Astrocyte of the spinal cord (primary cell): Measurements from ENCODE around the gene SLC35F6.
"Not testable (repeated sequence)": the region's sequence is repeated elsewhere in the genome, so short reads cannot be mapped to it uniquely, and the experiment has no call there.

Source experiments
- DNase-seq: peaks from one replicate; pipeline ENCODE4 v3.0.0; 2011; ENCODE audit warnings: low read depth, low spot score
- H3K4me3 ChIP-seq: 2 replicates; pipeline ENCODE4 v1.5.1; 2011; ENCODE audit warnings: low read depth, mild to moderate bottlenecking, low read length, moderate library complexity
- in situ Hi-C: cut with HindIII; loops from 2 replicates; pipeline ENCODE4 v1.10.0; 2017; ENCODE audit warnings: low sequenced_read_pairs
- TF ChIP-seq, protein P1 (sequence below): IDR thresholded peaks from 2 replicates; pipeline ENCODE4 v1.5.1; 2012; ENCODE audit warnings: low read depth, mild to moderate bottlenecking, low read length, inconsistent platforms

Gene SLC35F6

GRCh38 chr2:26809876-26810577 is 45.9 kb downstream of the SLC35F6 start:
- TF ChIP-seq, protein P1, sequence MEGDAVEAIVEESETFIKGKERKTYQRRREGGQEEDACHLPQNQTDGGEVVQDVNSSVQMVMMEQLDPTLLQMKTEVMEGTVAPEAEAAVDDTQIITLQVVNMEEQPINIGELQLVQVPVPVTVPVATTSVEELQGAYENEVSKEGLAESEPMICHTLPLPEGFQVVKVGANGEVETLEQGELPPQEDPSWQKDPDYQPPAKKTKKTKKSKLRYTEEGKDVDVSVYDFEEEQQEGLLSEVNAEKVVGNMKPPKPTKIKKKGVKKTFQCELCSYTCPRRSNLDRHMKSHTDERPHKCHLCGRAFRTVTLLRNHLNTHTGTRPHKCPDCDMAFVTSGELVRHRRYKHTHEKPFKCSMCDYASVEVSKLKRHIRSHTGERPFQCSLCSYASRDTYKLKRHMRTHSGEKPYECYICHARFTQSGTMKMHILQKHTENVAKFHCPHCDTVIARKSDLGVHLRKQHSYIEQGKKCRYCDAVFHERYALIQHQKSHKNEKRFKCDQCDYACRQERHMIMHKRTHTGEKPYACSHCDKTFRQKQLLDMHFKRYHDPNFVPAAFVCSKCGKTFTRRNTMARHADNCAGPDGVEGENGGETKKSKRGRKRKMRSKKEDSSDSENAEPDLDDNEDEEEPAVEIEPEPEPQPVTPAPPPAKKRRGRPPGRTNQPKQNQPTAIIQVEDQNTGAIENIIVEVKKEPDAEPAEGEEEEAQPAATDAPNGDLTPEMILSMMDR: no peak
- in situ Hi-C loops: no loop called here
- DNase-seq: no peak
- no peak overlapping the region for H3K4me3 ChIP-seq

- in situ Hi-C loops: no loop called here
- no peak overlapping the region for H3K4me3 ChIP-seq
- TF ChIP-seq, protein P1: no peak
- no peak for DNase-seq
Measured at GRCh38 chr2:26811261-26811660, 47.2 kb downstream of the SLC35F6 start.

DNA sequence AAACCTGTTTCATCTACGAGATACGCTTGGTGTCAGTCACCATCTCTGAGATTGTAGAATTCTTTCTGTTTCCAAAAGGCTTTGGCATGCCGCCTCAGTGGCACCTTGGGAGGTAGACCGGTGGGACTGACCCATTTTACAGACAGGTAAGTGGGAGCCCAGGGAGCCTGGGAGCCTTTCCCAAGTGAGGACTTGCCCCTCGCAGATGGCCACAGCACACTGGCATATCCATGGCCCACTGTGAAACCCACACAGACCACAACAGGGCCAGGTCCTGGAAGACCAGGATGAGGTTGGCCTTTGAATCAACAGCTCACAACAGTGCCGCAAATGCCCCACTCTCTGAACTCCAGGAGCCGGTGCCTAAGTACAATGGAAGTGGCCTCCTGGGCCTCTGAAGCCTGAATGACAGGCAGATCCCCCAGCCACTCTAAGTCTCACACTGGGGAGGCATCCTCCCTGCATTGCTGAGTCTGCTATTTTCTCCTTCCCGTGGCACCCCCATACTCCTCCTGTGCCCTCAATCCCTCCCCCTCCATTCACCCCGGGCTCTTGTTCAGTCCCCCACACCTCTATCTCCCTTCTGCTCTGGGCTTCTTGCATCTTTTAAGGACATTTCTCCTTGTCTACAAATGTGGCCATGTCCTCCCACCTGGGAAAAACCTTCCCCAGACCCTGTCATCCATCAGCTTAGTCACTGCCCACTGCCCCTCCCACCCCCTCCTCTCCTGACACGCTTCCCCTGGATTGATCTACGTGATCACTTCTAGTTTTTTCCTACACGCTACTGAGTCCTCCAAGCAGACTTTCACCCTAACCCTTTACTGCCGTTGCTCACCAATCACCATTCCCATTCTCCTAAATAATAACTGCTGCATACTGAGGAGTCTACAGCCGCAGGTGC is 48.0 kb downstream of the SLC35F6 start:
- in situ Hi-C loops: no loop called here
- TF ChIP-seq, protein P1: no peak

DNA sequence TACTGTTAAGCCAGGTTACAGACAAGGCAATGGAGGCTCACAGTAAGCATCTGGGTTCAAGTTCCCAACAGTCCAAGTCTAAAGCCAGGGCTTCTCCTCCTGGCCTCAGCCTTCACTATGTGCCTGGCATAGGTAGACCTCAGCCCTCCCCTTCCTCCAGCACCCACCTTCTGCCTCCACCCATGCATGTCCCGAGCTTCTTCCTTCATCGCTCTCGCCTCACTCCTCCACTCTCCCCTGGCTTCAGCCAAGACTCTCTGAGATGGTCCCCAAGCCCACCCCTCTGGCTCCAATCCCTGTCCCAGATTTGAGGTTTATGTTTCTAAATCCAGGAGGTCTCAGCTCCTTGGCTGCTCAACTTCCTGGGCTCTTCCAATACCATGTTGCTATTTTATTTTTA is 48.6 kb downstream of the SLC35F6 start:
- in situ Hi-C loops: no loop called here
- no peak for DNase-seq
- no peak overlapping the region for H3K4me3 ChIP-seq
- TF ChIP-seq, protein P1: no peak

More for the DNA sequence above, 48.0 kb downstream of the SLC35F6 start:
- DNase-seq: no peak
- no peak overlapping the region for H3K4me3 ChIP-seq

DNA sequence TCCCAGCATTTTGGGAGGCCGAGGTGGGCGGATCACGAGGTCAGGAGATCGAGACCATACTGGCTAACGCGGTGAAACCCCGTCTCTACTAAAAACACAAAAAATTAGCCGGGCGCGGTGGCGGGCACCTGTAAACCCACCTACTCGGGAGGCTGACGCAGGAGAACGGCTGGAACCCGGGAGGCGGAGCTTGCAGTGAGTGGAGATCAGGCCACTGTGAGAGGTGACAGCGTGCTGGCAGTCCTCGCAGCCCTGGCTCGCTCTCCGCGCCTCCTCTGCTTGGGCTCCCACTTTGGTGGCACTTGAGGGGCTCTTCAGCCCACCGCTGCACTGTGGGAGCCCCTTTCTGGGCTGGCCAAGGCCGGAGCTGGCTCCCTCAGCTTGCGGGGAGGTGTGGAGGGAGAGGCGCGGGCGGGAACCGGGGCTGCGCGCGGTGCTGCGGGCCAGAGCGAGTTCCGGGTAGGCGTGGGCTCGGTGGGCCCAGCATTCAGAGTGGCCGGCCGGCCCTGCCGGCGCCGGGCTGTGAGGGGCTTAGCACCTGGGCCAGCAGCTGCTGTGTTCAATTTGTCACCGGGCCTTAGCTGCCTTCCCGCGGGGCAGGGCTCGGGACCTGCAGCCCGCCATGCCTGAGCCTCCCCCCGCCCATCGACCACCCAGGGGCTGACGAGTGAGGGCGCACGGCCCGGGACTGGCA is 50.1 kb downstream of the SLC35F6 start:
- DNase-seq, in situ Hi-C loops, H3K4me3 ChIP-seq: not testable (repeated sequence)

DNA sequence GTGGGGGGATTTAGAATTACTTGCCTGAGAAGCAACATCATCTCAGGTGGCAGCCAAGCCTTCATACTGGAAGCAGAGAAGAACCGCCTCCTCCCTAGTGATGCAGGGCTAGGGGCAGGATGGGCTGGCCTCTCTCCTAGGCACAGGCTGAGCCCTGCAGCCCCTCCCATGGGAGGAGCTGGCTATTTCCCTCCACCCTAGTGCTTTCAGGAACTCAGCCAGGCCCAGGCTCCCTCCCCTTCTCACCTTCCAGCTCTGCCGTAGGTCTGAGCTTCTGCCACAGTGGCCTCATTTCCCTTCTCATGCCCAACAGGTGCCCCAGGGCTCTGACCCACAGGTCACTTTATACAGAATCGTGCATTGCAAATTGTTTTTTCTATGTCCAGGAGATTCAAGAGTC is 52.8 kb downstream of the SLC35F6 start:
- TF ChIP-seq, protein P1: no peak
- no peak overlapping the region for H3K4me3 ChIP-seq
- no peak for DNase-seq
- in situ Hi-C loops: no loop called here

DNA sequence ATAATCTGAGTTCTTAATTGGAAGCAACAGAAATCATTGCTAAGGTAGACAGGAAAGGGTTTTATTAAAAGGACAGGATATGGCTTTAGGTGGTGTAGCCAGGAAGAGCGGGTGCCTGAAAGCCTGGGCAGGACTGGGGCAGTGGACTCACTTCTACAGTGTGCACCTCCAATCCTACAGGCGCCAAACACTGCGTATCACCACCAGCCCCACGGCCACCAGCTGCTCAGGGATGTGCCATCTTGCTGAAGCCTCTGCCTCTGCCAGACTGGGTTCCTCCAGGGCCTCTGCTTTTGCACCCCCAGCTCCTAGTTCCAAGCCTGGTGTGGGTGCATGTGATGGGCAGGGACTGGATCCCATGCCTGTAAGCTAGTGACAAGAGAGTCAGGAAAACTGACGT is 54.2 kb downstream of the SLC35F6 start:
- in situ Hi-C loops: no loop called here
- DNase-seq: no peak
- H3K4me3 ChIP-seq: no peak overlapping the region
- TF ChIP-seq, protein P1: no peak
